ENCODE data around the gene DTWD1. TPM values are rescaled to one million over a fixed set of nuclear protein-coding genes. Genes with fewer than 3 reads are reported as not detected.
"Not testable (repeated sequence)": the region's sequence is repeated elsewhere in the genome, so short reads cannot be mapped to it uniquely, and the experiment has no call there.

DTWD1 gene
- total RNA-seq, 1 experiment from 2014 or later, result 24.5 TPM

- Histone ChIP-seq H3K9me3 (ENCODE audit: insufficient read depth, low read depth) (peaks cover 5% of the 10 kb centered on the region), H4K20me1 (ENCODE audit: insufficient read depth) (no peaks in the 10 kb centered on the region), H3F3A (ENCODE audit: insufficient read depth, low read depth) (no peaks in the 10 kb centered on the region), H3K4me2 (no peak overlapping the region), H3K36me3 (ENCODE audit: low read depth) (no peaks in the 10 kb centered on the region), H2AFZ (no peak overlapping the region), H3K27me3 (ENCODE audit: insufficient read depth, low read depth) (no peaks in the 10 kb centered on the region), H3K79me2 (ENCODE audit: low read depth) (no peaks in the 10 kb centered on the region), H3K27ac (no peak overlapping the region), H3K4me3 (no peak overlapping the region), H3K9me2 (ENCODE audit: insufficient read depth) (no peaks in the 10 kb centered on the region), H3K4me1 (replicated peaks; ENCODE audit: insufficient read depth) (no peaks in the 10 kb centered on the region)
- DNase-seq, result no peak
- ChIA-PET CTCF (no interaction called here), POLR2A (ENCODE audit: unreplicated experiment) (no interaction called here)
- BruUV-seq (replicated peaks), result no TSS peak
- intact Hi-C loops (cut with micrococcal nuclease; ENCODE audit: unreplicated experiment), result no loop called here
- no peak for TF ChIP-seq EZH2 (IDR thresholded peaks at IDR 0.05; ENCODE audit: low read depth)
- TF ChIP-seq, protein P1, sequence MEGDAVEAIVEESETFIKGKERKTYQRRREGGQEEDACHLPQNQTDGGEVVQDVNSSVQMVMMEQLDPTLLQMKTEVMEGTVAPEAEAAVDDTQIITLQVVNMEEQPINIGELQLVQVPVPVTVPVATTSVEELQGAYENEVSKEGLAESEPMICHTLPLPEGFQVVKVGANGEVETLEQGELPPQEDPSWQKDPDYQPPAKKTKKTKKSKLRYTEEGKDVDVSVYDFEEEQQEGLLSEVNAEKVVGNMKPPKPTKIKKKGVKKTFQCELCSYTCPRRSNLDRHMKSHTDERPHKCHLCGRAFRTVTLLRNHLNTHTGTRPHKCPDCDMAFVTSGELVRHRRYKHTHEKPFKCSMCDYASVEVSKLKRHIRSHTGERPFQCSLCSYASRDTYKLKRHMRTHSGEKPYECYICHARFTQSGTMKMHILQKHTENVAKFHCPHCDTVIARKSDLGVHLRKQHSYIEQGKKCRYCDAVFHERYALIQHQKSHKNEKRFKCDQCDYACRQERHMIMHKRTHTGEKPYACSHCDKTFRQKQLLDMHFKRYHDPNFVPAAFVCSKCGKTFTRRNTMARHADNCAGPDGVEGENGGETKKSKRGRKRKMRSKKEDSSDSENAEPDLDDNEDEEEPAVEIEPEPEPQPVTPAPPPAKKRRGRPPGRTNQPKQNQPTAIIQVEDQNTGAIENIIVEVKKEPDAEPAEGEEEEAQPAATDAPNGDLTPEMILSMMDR (conservative IDR thresholded peaks at IDR 0.05), result no peak
These were observed 35.9 kb downstream of the DTWD1 start for GRCh38 chr15:49656734-49657133.

- H3K27me3 ChIP-seq (ENCODE audit: insufficient read depth, low read depth), result no peaks in the 10 kb centered on the region
- BruUV-seq (replicated peaks), result no TSS peak
- no peak for DNase-seq
- H3K4me3 ChIP-seq, result no peak overlapping the region
- no peak overlapping the region for H2AFZ ChIP-seq
- no peaks in the 10 kb centered on the region for H4K20me1 ChIP-seq (ENCODE audit: insufficient read depth)
- H3K9me3 ChIP-seq (ENCODE audit: insufficient read depth, low read depth), result no peaks in the 10 kb centered on the region
- H3K4me2 ChIP-seq, result no peak overlapping the region
- no peak overlapping the region for H3K27ac ChIP-seq
- TF ChIP-seq, protein P1 (conservative IDR thresholded peaks at IDR 0.05), result no peak
- TF ChIP-seq EZH2 (IDR thresholded peaks at IDR 0.05; ENCODE audit: low read depth), result no peak
- intact Hi-C loops (cut with micrococcal nuclease; ENCODE audit: unreplicated experiment), result no loop called here
- H3K9me2 ChIP-seq (ENCODE audit: insufficient read depth), result no peaks in the 10 kb centered on the region
- CTCF ChIA-PET, result no interaction called here
- H3K4me1 ChIP-seq (replicated peaks; ENCODE audit: insufficient read depth), result no peaks in the 10 kb centered on the region
- H3K79me2 ChIP-seq (ENCODE audit: low read depth), result no peaks in the 10 kb centered on the region
- no peaks in the 10 kb centered on the region for H3F3A ChIP-seq (ENCODE audit: insufficient read depth, low read depth)
- POLR2A ChIA-PET (ENCODE audit: unreplicated experiment), result no interaction called here
- H3K36me3 ChIP-seq (ENCODE audit: low read depth), result no peaks in the 10 kb centered on the region
These were observed 43.9 kb downstream of the DTWD1 start for GRCh38 chr15:49664716-49665115.

DNA sequence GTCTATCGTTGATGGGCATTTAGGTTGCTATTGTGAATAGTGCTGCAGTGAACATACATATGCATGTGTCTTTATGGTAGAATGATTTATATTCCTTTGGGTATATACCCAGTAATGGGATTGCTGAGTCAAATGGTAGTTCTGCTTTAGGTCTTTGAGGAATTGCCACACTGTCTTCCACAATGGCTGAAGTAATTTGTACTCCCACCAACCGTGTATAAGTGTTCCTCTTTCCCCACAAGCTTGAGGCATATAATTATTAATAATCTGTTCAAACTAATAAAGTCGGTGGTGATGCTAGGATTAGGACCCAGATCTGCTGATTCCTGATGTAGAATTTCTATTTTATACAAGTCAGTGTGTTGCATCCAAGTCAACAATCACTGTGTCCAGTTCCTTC is 45.6 kb downstream of the DTWD1 start:
- POLR2A ChIA-PET (ENCODE audit: unreplicated experiment); H3K4me3 ChIP-seq; H3K4me1 ChIP-seq (replicated peaks; ENCODE audit: insufficient read depth); CTCF ChIA-PET; H2AFZ ChIP-seq; H3F3A ChIP-seq (ENCODE audit: insufficient read depth, low read depth); H3K36me3 ChIP-seq (ENCODE audit: low read depth); H3K79me2 ChIP-seq (ENCODE audit: low read depth); H3K27ac ChIP-seq; intact Hi-C loops (cut with micrococcal nuclease; ENCODE audit: unreplicated experiment); H3K4me2 ChIP-seq; H3K27me3 ChIP-seq (ENCODE audit: insufficient read depth, low read depth); DNase-seq; H4K20me1 ChIP-seq (ENCODE audit: insufficient read depth); BruUV-seq (replicated peaks); H3K9me2 ChIP-seq (ENCODE audit: insufficient read depth); H3K9me3 ChIP-seq (ENCODE audit: insufficient read depth, low read depth): not testable (repeated sequence)

- Histone ChIP-seq H3K27ac (no peak overlapping the region), H3F3A (ENCODE audit: insufficient read depth, low read depth) (no peaks in the 10 kb centered on the region), H3K4me1 (replicated peaks; ENCODE audit: insufficient read depth) (no peaks in the 10 kb centered on the region), H3K4me2 (no peak overlapping the region), H3K9me3 (ENCODE audit: insufficient read depth, low read depth) (no peaks in the 10 kb centered on the region), H3K27me3 (ENCODE audit: insufficient read depth, low read depth) (no peaks in the 10 kb centered on the region), H3K79me2 (ENCODE audit: low read depth) (no peaks in the 10 kb centered on the region), H2AFZ (no peak overlapping the region), H3K9me2 (ENCODE audit: insufficient read depth) (no peaks in the 10 kb centered on the region), H4K20me1 (ENCODE audit: insufficient read depth) (no peaks in the 10 kb centered on the region), H3K4me3 (no peak overlapping the region), H3K36me3 (ENCODE audit: low read depth) (no peaks in the 10 kb centered on the region)
- POLR2A ChIA-PET (ENCODE audit: unreplicated experiment), result no interaction called here
- CTCF ChIA-PET, result no interaction called here
- BruUV-seq (replicated peaks), result no TSS peak
- intact Hi-C loops (cut with micrococcal nuclease; ENCODE audit: unreplicated experiment), result no loop called here
- TF ChIP-seq EZH2 (IDR thresholded peaks at IDR 0.05; ENCODE audit: low read depth), result no peak
- TF ChIP-seq, protein P1 (conservative IDR thresholded peaks at IDR 0.05), result no peak
- DNase-seq, result no peak
These were observed 48.4 kb downstream of the DTWD1 start for GRCh38 chr15:49669288-49669687.
